GM12801 (cell line): Measurements from ENCODE around the gene SLC12A3.

Experiments used
- TF ChIP-seq, protein P1 (sequence below): IDR thresholded peaks from one replicate; pipeline ENCODE4 v1.5.1; 2011; ENCODE audit warnings: control low read depth; ENCODE audit not compliant: insufficient read length; ENCODE audit errors: extremely low read depth

SLC12A3 gene

DNA sequence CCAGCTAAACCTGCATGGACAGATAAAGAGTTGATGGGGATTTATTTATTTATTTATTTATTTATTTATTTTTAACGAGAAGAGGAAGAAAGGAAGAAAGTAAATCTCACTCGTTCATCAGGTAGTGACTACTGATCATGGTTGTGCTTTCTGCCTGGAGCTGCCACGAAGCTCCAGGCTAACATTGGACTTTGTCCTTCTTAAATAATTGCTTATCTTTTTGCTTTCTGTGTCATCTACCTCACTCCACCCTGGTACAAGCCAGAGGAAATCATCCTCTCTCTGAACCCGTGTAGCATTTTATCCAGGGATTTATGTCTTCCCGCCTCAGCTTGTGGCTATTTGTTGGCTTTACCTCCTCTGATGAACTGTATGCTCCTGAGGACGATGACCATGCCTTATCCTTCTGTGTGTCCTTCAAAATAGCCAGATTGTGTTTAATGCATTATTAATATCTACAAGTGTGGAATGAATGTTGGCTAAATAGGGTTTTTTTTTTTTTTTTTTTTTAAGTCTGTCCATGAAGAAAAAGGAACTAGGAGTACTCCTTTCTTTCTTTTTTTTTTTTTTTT, 8.0 kb upstream of the SLC12A3 start:
- TF ChIP-seq, protein P1, sequence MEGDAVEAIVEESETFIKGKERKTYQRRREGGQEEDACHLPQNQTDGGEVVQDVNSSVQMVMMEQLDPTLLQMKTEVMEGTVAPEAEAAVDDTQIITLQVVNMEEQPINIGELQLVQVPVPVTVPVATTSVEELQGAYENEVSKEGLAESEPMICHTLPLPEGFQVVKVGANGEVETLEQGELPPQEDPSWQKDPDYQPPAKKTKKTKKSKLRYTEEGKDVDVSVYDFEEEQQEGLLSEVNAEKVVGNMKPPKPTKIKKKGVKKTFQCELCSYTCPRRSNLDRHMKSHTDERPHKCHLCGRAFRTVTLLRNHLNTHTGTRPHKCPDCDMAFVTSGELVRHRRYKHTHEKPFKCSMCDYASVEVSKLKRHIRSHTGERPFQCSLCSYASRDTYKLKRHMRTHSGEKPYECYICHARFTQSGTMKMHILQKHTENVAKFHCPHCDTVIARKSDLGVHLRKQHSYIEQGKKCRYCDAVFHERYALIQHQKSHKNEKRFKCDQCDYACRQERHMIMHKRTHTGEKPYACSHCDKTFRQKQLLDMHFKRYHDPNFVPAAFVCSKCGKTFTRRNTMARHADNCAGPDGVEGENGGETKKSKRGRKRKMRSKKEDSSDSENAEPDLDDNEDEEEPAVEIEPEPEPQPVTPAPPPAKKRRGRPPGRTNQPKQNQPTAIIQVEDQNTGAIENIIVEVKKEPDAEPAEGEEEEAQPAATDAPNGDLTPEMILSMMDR, result no peak

DNA sequence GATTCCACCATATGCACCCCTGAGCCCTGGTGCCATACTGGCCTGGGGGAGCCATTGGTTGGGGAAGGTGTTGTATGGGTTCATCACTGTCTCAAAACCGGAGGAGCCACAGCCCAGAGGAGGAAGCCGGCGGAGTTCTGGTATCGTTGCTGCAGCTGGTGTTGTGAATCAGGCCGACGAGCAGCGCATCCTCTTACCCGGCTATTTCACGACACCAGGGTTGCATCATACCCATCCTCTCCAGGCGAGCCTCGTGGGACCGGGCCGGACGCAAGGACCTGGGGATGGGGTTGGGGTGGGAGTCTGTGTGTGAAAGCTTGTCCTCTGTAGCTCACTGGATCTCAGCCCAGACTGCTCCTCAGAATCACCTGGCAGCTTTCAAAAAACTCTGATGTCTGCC, 6.6 kb upstream of the SLC12A3 start:
- TF ChIP-seq, protein P1, result no peak

DNA sequence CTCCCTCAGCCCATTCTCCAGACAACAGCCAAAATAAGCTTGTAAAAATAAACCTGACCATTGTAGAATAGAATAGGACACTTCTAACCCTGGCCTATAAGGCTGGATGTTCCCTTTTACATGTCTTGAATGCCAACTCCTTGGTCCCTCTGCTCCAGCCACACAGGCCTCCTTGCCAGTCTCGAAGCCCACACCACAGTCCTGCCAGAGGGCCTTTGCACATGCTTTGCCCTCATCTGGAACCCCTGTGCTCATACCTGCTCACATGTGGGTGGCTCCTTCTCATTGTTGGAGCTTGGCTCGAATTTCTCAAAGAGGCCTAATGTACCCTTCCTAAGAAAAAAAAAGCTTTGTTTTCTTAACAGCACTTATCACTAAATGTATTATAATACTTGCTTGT, 5.4 kb upstream of the SLC12A3 start:
- TF ChIP-seq, protein P1, result no peak

DNA sequence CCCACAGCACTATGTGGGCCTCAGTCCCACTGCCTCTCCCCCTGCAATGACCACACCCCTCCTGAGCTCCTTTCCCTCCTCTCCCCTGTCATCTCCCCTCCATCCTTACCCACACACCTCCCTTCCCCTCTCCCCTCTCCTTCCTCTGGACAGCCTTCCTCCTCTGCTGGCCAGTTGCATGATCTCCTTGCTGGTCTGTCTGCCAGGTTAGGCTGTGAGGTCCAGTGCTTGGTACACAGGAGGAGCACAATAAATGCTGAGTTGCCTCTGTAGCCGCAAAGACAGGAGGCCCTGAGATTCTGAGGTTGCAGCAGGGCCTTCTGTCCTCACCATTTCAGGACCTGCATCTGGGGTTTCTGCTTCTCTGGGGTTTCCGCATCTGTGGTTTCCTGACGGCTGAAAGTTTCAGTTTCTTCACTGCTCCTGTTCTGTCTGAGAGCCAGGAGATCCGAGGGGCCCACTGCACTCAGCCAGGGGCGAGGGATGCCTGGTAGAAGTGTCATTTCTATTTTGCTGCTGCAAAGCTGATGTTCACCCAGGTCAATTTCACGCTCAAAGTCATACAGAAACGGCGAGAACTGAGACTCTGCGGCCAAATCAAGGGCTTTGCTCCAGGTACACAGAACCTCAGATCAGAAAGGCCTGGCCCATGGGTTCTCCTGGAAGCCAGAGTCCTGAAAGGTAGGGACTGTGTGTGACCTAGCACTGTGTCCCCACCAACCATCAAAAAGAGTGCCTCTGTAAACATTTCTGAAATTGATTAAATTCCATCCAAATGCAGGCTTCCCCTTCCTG, 4.6 kb upstream of the SLC12A3 start:
- TF ChIP-seq, protein P1, result no peak

DNA sequence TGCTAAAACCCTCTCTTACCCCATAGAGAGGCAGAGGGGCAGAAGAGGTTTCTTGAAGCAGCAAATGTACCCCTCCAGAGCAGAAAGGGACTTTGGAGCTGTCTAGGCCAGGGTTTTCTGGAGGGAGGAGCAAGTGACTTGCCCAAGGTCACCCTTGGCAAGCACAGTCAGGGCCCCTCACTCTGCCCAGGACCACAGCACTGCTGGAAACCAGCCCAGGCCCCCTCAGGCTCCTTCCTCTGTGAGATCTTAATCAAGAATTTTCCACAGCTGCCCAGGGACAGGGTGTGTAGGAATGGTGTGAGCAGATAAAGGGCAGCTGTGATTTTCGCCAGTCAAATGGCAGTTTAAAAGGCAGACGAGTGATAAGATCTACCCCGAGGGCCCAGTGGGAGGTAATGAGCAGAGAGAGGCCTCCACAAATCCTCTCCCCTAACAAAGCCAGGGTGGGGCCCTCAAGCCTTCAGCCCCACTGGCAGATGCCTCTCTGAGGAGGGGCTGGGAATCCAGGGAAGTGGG, 3.9 kb upstream of the SLC12A3 start:
- TF ChIP-seq, protein P1, result no peak

- TF ChIP-seq, protein P1, result no peak
Observed at GRCh38 chr16:56861756-56862155, 3.3 kb upstream of the SLC12A3 start.

- TF ChIP-seq, protein P1, result no peak
Observed at GRCh38 chr16:56862776-56863175, 2.2 kb upstream of the SLC12A3 start.
